Subcutaneous adipose tissue (tissue), 4 donors: Measurements from ENCODE around the gene TPX2. TPM values are rescaled to one million over a fixed set of nuclear protein-coding genes. Genes with fewer than 3 reads are reported as not detected.

Experiments used
- total RNA-seq, 4 donors: library from RNA; depleted of rRNA; stranded (reverse); fragments of >200 nt; gene quantifications; one replicate each; pipeline ENCODE4 v1.1.0, GENCODE V29; 2016
- TF ChIP-seq, protein P1 (sequence below): fragments of 450-650 bp; IDR thresholded peaks from one replicate; pipeline ENCODE4 v1.5.1; 2016; ENCODE audit warnings: low read depth, mild to moderate bottlenecking, control low read depth, antibody characterized with exemption, moderate library complexity

TPX2 gene
- total RNA-seq, 4 donors from 2014 or later, result 0.49 to 4.9 (median 2.9) TPM

- TF ChIP-seq, protein P1, sequence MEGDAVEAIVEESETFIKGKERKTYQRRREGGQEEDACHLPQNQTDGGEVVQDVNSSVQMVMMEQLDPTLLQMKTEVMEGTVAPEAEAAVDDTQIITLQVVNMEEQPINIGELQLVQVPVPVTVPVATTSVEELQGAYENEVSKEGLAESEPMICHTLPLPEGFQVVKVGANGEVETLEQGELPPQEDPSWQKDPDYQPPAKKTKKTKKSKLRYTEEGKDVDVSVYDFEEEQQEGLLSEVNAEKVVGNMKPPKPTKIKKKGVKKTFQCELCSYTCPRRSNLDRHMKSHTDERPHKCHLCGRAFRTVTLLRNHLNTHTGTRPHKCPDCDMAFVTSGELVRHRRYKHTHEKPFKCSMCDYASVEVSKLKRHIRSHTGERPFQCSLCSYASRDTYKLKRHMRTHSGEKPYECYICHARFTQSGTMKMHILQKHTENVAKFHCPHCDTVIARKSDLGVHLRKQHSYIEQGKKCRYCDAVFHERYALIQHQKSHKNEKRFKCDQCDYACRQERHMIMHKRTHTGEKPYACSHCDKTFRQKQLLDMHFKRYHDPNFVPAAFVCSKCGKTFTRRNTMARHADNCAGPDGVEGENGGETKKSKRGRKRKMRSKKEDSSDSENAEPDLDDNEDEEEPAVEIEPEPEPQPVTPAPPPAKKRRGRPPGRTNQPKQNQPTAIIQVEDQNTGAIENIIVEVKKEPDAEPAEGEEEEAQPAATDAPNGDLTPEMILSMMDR, result no peak
Observed at GRCh38 chr20:31842471-31843157, 103.5 kb downstream of the TPX2 start.

DNA sequence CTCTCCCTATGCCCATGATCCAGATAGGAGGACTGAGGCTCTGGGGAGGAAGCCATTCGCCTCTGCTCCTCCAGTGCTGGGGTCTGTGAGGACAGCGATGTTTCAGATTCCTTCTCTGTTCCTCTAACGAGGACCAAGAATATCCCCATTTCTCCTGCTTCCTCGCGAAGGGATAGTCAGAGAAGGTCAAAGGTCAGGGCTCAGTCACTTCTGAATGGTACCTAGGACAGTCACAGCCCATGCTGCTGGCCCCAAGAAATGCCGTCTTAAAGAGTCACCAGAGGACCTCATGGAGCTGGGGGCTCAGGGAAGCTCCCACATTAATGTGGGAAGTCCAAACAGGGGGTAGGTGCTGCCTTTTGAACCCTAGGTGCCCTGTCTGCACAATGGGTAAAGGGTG is 104.2 kb downstream of the TPX2 start:
- TF ChIP-seq, protein P1, result no peak

DNA sequence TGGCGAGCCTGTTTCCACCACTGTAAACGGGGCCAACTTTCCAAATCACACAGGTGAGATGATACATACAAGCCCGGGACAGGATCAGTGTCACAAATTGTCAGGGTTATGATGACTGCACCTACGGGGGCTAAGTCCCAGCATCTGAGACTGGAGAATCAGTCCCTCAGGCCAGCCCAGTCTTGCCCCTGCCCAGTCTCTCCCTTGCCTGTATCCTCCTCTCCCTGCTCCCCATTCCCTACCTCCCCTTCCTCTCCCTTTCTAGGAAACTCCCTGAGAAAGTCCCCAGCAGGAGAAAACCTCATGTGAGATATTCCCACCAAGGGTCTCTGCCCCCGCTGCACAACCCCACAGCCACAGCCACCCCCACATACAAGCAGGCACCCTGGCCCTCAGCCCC is 104.8 kb downstream of the TPX2 start:
- TF ChIP-seq, protein P1, result no peak

- TF ChIP-seq, protein P1, result no peak
Observed at GRCh38 chr20:31844737-31845299, 105.7 kb downstream of the TPX2 start.

GRCh38 chr20:31845300-31845863 is 106.3 kb downstream of the TPX2 start, which contains the start of gene FOXS1:
FOXS1 (minus strand) TSS chr20:31845604; CDS start chr20:31845542, 62 bp downstream.
- TF ChIP-seq, protein P1, result no peak

DNA sequence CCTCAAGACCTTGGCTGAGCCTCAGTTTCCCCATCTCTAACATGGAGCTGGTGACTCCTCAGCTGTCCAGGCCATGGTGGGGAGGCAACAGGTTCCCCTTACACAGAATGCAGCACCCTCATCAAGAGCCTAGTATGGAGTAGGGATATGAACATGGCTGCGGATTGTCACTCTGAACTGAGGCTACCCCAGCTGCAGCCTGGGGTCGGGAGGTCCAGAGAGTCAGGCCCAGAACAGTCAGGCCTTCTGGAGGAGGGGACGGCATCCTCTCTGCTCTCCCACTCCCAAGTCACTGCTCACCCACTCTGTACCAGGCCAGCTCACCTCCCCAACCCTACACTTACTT is 107.7 kb downstream of the TPX2 start:
- TF ChIP-seq, protein P1, result no peak

GRCh38 chr20:31848088-31848999 is 109.3 kb downstream of the TPX2 start:
- TF ChIP-seq, protein P1, result no peak
